RWPE2 (cell line): ENCODE data around the gene ULK2.
A peak's percentile ranks its signal among the peaks of the same experiment; 100 is the strongest.

Source experiments
- ATAC-seq: fragments of 200-7000 bp; cut with Tn5 transposase; 3 replicates; pipeline ENCODE4 v1.9.1; 2021; ENCODE audit warnings: low read depth
- DNase-seq: peaks from one replicate; pipeline ENCODE4 v3.0.0-alpha.2; 2020; ENCODE audit warnings: low spot score
- H3K27ac ChIP-seq: fragments of 450-650 bp; 2 replicates; pipeline ENCODE4 v1.5.1; 2017; ENCODE audit warnings: mild to moderate bottlenecking; ENCODE audit not compliant: poor library complexity, severe bottlenecking
- H3K27me3 ChIP-seq: fragments of 250-450 bp; sonication (Bioruptor Pico); 2 replicates; pipeline ENCODE4 v1.5.1; 2021; ENCODE audit warnings: mild to moderate bottlenecking, moderate library complexity; ENCODE audit not compliant: insufficient read depth, poor library complexity, severe bottlenecking
- H3K36me3 ChIP-seq: fragments of 250-450 bp; sonication (Bioruptor Pico); 2 replicates; pipeline ENCODE4 v1.5.1; 2020; ENCODE audit warnings: low read depth, mild to moderate bottlenecking, moderate library complexity
- H3K4me1 ChIP-seq: fragments of 250-450 bp; sonication (Bioruptor Pico); 2 replicates; pipeline ENCODE4 v1.5.1; 2021; ENCODE audit warnings: mild to moderate bottlenecking, moderate library complexity; ENCODE audit not compliant: insufficient read depth, poor library complexity, severe bottlenecking
- H3K4me3 ChIP-seq: fragments of 250-450 bp; sonication (Bioruptor Pico); 2 replicates; pipeline ENCODE4 v1.5.1; 2021; ENCODE audit warnings: mild to moderate bottlenecking, moderate library complexity; ENCODE audit not compliant: severe bottlenecking
- H3K9me3 ChIP-seq: fragments of 250-450 bp; sonication (Bioruptor Pico); 2 replicates; pipeline ENCODE4 v1.5.1; 2021; ENCODE audit warnings: mild to moderate bottlenecking, moderate library complexity; ENCODE audit not compliant: severe bottlenecking
- CTCF ChIP-seq: fragments of 450-650 bp; IDR thresholded peaks from one replicate; pipeline ENCODE4 v1.5.1; 2017; ENCODE audit warnings: mild to moderate bottlenecking, moderate library complexity; ENCODE audit not compliant: poor library complexity, severe bottlenecking

ULK2 gene

GRCh38 chr17:19753661-19754463 lies 113.9 kb downstream of the ULK2 start:
- Histone ChIP-seq H3K36me3 (no peaks in the 10 kb centered on the region), H3K4me3 (no peak overlapping the region), H3K9me3 (no peaks in the 10 kb centered on the region), H3K4me1 (peaks cover 27% of the 10 kb centered on the region), H3K27me3 (no peaks in the 10 kb centered on the region), H3K27ac (peak overlapping the region; percentile 94)
- TF ChIP-seq CTCF, result peak; percentile 89
- peak; percentile 46 for ATAC-seq
- DNase-seq, result peak; percentile 52

GRCh38 chr17:19753051-19753509 lies 114.7 kb downstream of the ULK2 start:
- peak; percentile 97 for DNase-seq
- TF ChIP-seq CTCF, result no peak
- Histone ChIP-seq H3K27me3 (no peaks in the 10 kb centered on the region), H3K4me3 (no peak overlapping the region), H3K27ac (peak overlapping the region; percentile 94), H3K36me3 (no peaks in the 10 kb centered on the region), H3K9me3 (no peaks in the 10 kb centered on the region), H3K4me1 (peaks cover 35% of the 10 kb centered on the region)
- ATAC-seq, result peak; percentile 93

GRCh38 chr17:19752216-19753050 lies 115.3 kb downstream of the ULK2 start:
- peak overlapping the region; percentile 94 for H3K27ac ChIP-seq

GRCh38 chr17:19750835-19751234 lies 116.9 kb downstream of the ULK2 start:
- DNase-seq, result no peak
- Histone ChIP-seq H3K4me1 (peaks cover 42% of the 10 kb centered on the region), H3K27ac (peak overlapping the region; percentile 94), H3K36me3 (no peaks in the 10 kb centered on the region), H3K4me3 (no peak overlapping the region), H3K9me3 (no peaks in the 10 kb centered on the region), H3K27me3 (no peaks in the 10 kb centered on the region)
- ATAC-seq, result no peak; the same call in 2 of the 3 replicates
- TF ChIP-seq CTCF, result no peak

More at GRCh38 chr17:19752216-19753050, 115.3 kb downstream of the ULK2 start:
- no peaks in the 10 kb centered on the region for H3K9me3 ChIP-seq
- no peaks in the 10 kb centered on the region for H3K27me3 ChIP-seq
- DNase-seq (no peak), ATAC-seq (no peak; the same call in 2 of the 3 replicates)
- peaks cover 40% of the 10 kb centered on the region for H3K4me1 ChIP-seq
- H3K4me3 ChIP-seq, result no peak overlapping the region
- TF ChIP-seq CTCF, result no peak
- no peaks in the 10 kb centered on the region for H3K36me3 ChIP-seq
